Inflammatory macrophage treated with lipopolysaccharide for 1 hour (primary cell): ENCODE measurements around the gene MAGT1.
A peak's percentile ranks its signal among the peaks of the same experiment; 100 is the strongest.
"Not testable (repeated sequence)": the region's sequence is repeated elsewhere in the genome, so short reads cannot be mapped to it uniquely, and the experiment has no call there.

ENCODE experiments used
- DNase-seq, 2 donors: peaks; one replicate each; pipeline ENCODE4 v3.0.0-alpha.2; 2020 to 2022

Gene MAGT1

GRCh38 chrX:77821989-77822388, 73.2 kb downstream of the MAGT1 start:
- not testable (repeated sequence) for DNase-seq

GRCh38 chrX:77820091-77820727, 75.0 kb downstream of the MAGT1 start:
- no peak for DNase-seq

- DNase-seq = no peak
Observed at GRCh38 chrX:77814210-77814609, 81.0 kb downstream of the MAGT1 start.

GRCh38 chrX:77802201-77802600, 93.0 kb downstream of the MAGT1 start:
- DNase-seq = no peak

- DNase-seq = no peak
Observed at GRCh38 chrX:77795124-77795523, 100.1 kb downstream of the MAGT1 start.

GRCh38 chrX:77793946-77794345, 101.3 kb downstream of the MAGT1 start:
- DNase-seq = no peak

GRCh38 chrX:77788050-77788449, 107.2 kb downstream of the MAGT1 start:
- peak; percentile 74 to 89 for DNase-seq

GRCh38 chrX:77786365-77786680, 108.9 kb downstream of the MAGT1 start:
- no peak for DNase-seq

- peak; percentile 63 to 72 for DNase-seq
Observed at GRCh38 chrX:77785486-77786364, 109.5 kb downstream of the MAGT1 start, which contains the start of gene ATRX. Gene ATRX (minus strand): TSS chrX:77786216. CDS start chrX:77786001, 215 bp downstream.

GRCh38 chrX:77779695-77780094, 115.5 kb downstream of the MAGT1 start:
- no peak for DNase-seq

- peak in 1 of 2 donors; percentile 3 for DNase-seq
Observed at GRCh38 chrX:77776659-77777058, 118.6 kb downstream of the MAGT1 start.
